NT2/D1 (cell line): ENCODE measurements around the gene RTP5.

Experiments
- SUZ12 ChIP-seq: IDR thresholded peaks from 2 replicates; pipeline ENCODE4 v1.6.1; 2011; ENCODE audit not compliant: insufficient read length, insufficient read depth; ENCODE audit errors: extremely low read depth
- YY1 ChIP-seq: IDR thresholded peaks from 2 replicates; pipeline ENCODE4 v1.6.1; 2011; ENCODE audit not compliant: insufficient read length, insufficient read depth
- ZNF274 ChIP-seq: IDR thresholded peaks from 2 replicates; pipeline ENCODE4 v1.6.1; 2011; ENCODE audit warnings: mild to moderate bottlenecking, low read depth, low read length

- no peak for TF ChIP-seq ZNF274
- TF ChIP-seq YY1: no peak
- no peak for TF ChIP-seq SUZ12
Observed at GRCh38 chr2:241853651-241854341, 15.7 kb upstream of the RTP5 start.
